HG02852 (cell line): ENCODE results near the gene PRKCD.

Experiments
- ATAC-seq: cut with Tn5 transposase; IDR thresholded peaks from one replicate; pipeline ENCODE4 v1.9.1; 2021; ENCODE audit warnings: mild to moderate bottlenecking, moderate library complexity; ENCODE audit not compliant: unreplicated experiment

The PRKCD gene

DNA sequence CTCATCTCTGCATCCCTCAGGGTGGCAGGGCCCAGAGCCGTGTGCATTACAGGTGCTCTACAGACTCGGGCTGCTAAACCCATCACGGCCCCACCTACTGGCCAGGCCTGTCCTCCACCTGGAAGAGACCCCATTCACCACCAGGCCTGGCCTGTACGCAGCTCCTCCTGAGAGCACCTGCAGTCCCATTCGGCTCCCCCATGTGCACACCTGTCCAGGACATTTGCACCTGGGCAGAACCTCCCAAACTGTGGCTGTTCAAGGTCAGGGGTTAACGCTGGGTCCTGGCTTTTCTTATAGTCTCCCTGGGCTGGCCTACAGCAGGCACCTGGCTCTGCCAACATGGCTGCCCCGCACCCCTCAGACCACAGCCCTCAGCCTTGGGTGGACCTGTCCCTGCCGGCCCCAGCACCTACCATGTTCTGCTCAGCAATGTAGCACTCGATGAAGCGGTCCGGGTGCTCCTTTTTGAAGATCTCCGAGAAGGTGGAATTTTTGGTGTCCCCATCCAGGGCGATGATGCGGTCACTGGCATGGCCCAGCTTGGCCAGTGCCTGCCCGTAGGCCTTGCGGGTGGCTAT is 69.1 kb downstream of the PRKCD start:
- ATAC-seq = no peak

GRCh38 chr3:53230789-53231188 is 69.8 kb downstream of the PRKCD start:
- ATAC-seq = no peak

DNA sequence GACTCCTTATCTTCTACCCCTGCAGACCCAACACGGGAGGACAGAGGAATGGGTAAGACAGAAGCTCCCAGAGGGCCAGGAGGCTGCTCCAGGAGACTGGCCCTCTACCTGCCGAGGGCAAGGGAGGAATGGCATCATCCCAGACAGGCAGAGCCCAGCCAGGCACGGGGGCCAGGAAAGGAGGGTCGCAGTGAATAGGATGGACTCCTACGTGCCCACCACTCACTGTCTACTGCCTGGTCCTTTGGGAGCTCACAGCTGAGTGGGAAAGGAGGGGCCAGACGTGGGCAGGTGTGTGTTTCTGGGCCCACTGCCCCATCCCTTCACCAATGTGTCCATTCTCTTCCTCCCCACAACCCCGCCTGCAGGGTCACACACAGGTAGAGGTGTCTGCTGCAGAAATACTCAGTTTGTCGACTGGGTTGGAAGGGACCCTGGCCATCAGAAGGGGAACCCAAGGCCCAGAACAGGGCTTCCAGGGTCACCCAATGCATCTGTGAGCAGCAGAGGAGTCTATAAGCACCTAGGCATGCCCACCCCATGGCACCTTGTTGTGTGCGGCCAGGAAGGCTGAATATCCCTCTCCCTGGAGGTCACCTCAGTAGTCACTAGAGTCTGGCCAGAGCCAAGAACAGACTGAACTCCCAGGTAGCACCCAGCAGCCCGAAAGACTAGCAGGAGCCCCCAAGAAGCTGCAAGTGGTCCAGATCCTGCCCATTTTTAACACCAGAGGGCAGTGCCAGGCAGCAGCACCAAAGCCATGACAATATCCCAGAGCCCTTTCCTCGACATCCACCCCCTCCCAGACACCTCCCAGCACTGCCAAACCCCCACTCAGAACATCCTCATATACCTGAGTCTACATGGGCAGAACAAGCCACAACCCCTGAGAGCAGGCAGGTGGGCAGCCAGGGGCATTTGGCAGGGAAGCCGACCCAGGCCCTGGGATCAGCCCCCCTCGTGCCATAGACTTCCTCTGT is 70.8 kb downstream of the PRKCD start:
- no peak for ATAC-seq

- ATAC-seq = no peak
These were observed 71.8 kb downstream of the PRKCD start for GRCh38 chr3:53232641-53233377.

DNA sequence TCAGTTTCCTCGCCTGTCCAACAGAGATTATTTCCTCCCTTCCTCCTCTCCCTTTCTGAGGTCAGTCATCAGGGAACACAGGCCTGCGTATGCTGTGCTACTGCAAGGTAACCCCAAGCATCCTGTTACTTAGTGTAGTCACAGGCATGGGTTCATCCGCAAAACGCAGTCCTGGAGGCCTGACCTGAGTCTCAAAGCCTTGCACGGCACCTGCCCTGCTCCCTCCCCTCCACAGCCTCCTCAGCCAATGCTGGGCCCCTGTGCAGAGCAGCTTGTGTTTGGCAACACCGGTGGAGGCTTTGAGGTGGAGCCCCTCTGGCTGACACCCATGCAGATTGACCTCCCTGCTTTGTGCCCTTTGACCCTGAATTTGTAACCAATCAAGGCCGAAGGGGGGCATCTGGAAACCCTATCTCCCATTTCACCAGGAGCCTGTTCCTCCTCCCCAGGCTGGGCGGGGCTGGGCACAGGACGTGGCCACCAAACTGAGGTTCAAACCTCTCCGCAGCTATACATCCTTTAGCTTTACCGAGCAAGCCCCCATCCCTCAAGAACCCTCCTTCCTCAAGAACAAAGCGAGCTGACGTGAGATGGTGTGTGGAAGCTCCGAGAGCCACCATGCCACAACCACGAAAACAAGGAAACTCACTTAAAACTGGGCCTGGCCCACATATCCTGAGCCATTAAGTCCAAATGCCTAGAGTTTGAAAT is 73.3 kb downstream of the PRKCD start:
- no peak for ATAC-seq

DNA sequence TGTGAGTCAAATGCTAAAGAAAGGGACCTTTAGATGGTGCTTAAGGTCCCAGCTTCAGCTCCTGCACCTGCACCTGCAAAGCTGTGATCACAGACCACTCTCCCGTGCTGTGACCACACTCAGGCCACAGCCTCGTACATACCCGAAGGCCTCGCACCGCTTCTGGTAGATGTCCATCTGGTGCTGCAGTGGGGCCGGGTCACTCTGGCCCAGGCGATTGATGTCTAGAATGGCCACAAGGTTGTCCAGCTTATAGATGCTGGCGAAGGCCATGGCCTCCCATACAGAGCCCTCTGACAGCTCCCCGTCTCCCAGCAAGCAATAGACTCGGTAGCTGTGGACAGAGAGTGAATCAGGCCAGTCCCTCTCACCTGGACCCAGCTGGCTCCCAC is 73.8 kb downstream of the PRKCD start:
- no peak for ATAC-seq

DNA sequence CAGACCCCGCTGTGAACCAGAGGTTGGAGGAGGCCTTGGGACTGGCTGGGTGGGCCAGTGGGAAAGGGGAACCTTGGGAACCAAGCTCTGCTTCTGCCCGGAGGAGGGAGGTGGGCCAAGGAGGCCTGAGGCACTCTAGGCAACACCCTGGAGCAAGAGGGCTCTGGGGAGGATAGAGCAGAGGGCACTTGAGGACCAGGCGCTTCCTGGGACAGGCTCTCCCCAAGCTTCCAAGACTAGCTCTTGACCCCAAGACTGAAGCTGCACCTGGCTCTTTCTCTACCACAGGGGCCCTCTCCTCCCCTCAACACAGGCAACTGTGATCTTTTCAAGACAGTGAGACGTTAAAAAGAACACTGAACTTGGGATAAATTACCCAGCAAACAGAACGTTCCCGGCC is 74.5 kb downstream of the PRKCD start:
- ATAC-seq = no peak

DNA sequence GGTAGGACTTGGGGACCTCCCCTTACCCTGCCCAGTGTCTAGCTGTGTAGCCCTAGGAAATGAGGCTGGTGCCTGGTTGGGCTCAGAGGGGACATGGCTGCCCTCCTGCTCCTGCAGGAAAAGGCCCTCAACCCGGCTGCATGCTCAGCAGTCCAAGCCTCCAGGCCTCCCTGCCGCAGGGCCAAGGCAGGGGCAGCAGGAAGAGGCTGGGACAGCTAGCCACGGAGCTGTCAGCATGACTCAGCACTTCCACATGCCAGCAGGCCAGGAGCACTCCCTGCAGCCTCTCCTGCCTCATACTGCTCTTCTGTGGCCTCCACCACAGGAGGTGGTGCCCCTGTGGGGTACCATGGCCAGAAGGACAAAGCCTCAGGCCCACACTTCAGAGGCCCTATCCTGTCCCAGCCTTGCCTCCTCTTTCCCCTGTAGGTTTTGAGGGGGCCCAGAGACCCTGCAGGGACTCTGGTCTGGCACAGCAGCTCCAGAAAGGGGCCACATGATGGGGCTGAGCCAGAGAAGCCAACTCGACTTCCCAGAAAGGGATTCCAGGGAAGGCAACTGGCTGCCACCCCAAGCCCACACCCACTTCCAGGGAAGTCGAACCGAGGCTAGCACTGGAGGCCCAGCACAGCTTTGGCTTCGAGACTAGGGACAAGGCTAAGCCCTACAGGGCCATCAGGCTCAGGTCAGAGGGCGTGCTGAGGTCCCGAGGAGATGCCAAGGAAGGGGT is 75.3 kb downstream of the PRKCD start:
- no peak for ATAC-seq

GRCh38 chr3:53238051-53238850 is 77.2 kb downstream of the PRKCD start:
- ATAC-seq = no peak

- no peak for ATAC-seq
These were observed 77.9 kb downstream of the PRKCD start for GRCh38 chr3:53238886-53239285.

GRCh38 chr3:53239800-53240199 is 78.8 kb downstream of the PRKCD start:
- no peak for ATAC-seq

GRCh38 chr3:53240989-53241972 is 80.3 kb downstream of the PRKCD start:
- ATAC-seq = no peak

DNA sequence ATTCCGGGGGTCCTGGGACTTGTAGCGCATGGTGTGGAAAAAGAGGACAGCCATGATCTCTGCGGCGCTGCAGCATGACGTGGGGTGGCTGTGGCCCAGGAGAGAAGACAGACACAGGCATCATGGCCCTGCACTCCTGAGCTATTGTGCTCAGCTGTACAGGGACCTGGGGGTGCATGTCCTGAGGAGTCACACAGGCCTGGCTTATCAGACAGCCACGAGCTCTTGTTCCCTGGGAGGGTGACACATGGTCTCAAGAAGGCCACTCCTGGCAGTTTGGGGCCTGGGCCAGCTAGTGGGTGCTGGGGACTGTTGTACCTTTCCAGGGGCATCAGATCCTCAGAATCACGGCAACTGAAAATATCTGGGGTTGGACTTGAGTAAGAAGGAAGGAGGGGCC is 81.1 kb downstream of the PRKCD start:
- ATAC-seq = no peak
